ENCODE data around the gene GMIP.
"Not testable (repeated sequence)": the region's sequence is repeated elsewhere in the genome, so short reads cannot be mapped to it uniquely, and the experiment has no call there.

GMIP gene

GRCh38 chr19:19643158-19644053, at the start of gene GMIP:
Gene GMIP, minus strand, starts transcription at chr19:19643657. Its CDS starts 128 bp downstream, at chr19:19643529.
- DNase-seq, result peak in 1 of 2 experiments; percentile 11

GRCh38 chr19:19691683-19692082, 48.2 kb upstream of the GMIP start:
- DNase-seq, result no peak

- DNase-seq, result not testable (repeated sequence)
These were observed 45.6 kb upstream of the GMIP start for GRCh38 chr19:19689023-19689422.

DNA sequence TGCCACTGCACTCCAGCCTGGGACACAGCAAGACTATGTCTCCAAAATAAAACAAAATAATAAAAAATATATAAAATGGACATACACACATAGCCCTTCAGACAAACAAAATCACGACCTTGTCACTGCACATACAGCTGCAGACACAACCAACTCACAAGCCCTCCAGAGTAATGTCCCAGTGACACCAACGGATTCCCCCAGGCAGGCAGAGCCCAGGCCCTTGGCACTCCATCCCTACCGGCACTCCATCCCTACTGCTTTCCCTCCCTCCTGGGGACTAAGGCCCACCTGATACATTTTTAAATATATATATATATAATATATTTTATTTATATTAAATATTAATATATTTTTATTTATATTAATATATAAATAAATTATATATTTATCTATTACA, 43.6 kb upstream of the GMIP start:
- DNase-seq, result no peak

GRCh38 chr19:19686580-19686979, 43.1 kb upstream of the GMIP start:
- no peak for DNase-seq

- DNase-seq, result not testable (repeated sequence)
These were observed 42.7 kb upstream of the GMIP start for GRCh38 chr19:19686119-19686518.

- DNase-seq, result no peak
These were observed 36.0 kb upstream of the GMIP start for GRCh38 chr19:19679176-19680073.

DNA sequence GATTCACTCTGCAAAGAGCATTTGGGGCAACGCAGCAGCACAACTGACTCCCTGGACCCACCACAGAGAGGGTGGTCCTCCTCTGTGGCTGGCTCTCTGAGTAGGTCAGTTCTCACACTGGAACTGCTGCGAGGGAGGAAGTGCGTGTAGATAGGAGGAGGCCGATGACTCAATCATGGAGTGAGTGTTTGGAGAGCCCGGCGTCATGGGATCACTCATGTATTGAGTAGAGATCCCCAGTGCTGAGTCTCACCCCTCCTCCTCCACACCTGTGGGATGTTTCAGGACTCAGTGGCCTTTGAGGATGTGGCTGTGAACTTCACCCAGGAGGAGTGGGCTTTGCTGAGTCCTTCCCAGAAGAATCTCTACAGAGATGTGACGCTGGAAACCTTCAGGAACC, 34.1 kb upstream of the GMIP start:
- DNase-seq, result no peak

- no peak for DNase-seq
These were observed 30.9 kb upstream of the GMIP start for GRCh38 chr19:19674315-19674714.

GRCh38 chr19:19672816-19673215, 29.4 kb upstream of the GMIP start:
- no peak for DNase-seq

GRCh38 chr19:19670070-19670551, 26.7 kb upstream of the GMIP start:
- no peak for DNase-seq

DNA sequence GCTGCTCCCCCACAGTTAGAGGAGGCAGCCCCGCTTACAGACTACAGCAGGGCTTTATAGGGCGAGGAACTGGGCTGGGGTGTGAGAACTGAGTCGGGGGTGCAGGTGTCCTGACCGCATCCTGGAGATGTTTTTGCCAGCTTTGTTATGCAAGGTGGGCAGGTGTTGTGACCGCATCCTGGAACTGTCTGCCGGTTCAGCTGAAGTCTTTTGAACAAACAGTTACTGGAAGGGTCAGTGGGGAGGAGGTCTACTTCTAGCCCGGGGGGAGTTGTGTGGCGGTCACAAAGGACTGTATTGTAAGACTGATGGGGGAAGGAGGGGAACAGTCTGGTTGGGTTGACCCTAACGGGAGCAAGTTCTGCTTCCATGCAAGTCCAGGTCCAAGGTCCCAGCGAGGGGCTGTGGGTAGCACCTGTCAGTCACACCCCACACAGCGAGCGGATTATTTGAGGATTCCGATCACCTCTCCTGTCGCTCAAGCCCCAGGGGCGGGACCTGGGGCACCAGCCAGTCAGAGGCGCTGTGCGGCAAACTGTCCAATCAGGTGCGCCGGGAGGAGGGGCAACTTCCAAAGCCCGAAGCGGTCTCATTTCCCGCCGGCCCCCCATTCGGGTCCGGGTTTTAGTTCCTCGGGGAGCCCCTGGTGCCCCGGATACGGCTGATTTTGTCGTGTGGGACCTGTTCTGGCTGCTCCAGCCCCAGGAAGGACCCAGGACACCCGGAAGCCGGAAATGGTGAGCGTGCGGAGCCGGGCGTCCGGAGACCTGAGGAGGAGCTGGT, 25.0 kb upstream of the GMIP start, which contains the start of gene ZNF101:
Gene ZNF101 (plus strand): TSS at position 610 of the 783 bp plus-strand sequence. CDS start 125 bp downstream, at position 735.
- DNase-seq, result peak; percentile 55 to 76

DNA sequence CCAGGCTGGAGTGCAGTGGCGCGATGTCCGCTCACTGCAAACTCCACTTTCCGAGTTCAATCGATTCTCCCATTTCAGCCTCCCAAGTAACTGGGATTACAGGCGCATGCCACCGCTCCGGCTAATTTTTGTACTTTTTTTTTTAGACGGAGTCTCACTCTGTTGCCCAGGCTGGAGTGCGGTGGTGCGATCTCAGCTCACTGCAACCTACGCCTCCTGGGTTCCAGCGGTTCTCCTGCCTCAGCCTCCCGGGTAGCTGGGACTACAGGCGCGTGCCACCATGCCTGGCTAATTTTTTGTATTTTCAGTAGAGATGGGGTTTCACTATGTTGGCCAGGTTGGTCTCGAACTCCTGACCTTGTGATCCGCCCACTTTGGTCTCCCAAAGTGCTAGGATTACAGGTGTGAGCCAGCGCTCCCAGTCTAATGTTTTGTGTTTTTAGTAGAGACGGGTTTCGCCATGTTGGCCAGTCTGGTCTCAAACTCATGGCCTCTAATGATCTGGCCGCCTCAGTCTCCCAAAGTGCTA, 22.0 kb upstream of the GMIP start:
- not testable (repeated sequence) for DNase-seq

DNA sequence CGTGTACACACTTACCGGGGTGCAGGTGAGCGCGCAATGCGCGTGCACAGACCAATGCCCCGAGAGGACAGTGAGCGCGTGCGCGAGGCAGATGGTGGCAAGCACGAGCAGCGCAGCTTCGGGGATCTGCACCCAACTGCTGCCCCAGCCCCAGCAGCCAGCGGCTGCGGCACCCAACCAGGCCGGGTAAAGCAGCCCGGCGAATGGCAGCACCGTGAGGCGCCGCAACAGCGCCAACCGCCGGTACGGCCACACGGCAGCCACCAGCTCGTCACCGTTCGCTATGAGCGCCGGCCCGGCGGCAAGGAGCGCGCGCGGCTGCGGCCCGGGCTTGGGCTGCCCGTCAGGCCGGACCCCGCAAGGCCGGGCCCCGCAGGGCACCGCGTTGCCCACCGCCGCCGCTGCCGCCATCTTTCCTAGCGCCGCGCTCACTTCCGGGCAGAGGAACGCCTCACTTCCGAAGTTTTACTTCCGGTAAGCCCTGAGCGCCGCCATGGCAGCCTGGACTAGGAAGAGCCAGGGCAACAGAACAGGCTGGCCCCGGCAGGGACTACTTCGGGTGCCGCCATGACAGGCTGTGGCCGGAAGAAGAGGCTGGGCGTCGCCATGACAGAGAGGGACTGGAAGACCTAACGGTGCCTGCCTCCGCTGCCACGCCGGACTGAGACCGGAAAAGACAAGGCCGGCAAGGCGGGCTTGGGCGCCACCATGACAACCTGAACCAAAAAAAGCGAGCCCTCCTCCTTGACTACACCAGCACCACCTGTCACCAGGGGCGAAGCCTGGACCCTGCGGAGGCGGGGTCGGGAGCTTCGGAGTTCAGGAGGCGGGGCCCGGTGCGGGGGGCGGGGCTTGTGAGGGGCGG, 20.0 kb upstream of the GMIP start, which contains the start of gene ATP13A1:
Gene ATP13A1 (minus strand): TSS at position 421 of the 865 bp plus-strand sequence. CDS start 10 bp downstream, at position 411.
- DNase-seq, result peak; percentile 65 to 85

GRCh38 chr19:19662871-19663255, 19.4 kb upstream of the GMIP start:
- no peak for DNase-seq

DNA sequence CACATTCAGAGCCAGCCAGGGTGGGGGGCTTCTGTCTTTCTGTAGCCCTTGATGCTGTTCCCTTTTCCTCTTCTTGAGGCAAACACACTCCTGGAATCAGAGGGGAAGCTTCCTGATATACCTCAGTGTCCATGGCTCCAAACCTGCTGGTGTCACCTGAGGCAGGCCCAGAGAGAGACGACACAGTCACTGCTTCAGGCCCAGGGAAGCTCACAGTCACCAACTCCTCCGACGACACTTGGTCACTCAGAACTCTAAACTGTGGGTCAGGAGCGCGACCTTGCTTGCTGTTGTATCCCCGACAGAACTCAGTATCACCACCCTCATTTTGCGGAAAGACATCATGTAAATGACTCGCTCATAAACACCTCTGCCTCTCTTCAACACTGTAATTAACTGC, 18.9 kb upstream of the GMIP start:
- no peak for DNase-seq

DNA sequence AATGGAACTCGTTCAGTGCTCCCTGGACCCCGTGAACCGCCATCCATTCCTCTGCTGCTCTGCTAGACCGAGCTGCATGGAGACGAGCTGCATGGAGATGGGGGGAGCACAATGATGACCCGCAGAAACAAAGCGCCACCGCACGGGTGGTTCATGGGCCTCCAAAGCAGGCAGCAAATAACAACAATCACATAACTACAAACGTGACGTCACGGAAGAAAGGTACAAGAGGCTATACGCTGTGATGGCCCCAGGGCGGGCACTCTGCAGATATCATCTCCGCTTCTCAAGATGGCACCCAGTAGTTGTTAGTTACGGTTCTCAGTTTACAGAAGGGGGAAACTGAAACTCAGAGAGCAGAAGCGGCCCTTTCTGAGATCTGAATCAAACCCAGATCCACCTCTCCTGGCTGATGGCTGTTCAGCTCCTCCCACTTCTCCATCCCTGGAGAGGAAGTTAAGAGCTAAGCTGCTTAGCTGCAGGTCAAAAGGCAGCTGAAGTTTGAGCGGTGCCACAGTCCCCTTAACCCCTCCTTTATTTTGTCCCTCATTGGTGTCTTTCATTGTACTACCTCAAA, 18.3 kb upstream of the GMIP start:
- no peak for DNase-seq

- no peak for DNase-seq
These were observed 17.8 kb upstream of the GMIP start for GRCh38 chr19:19661141-19661674.

GRCh38 chr19:19659646-19660245, 16.3 kb upstream of the GMIP start:
- no peak for DNase-seq

GRCh38 chr19:19657397-19657783, 13.9 kb upstream of the GMIP start:
- DNase-seq, result no peak

Data from NCI-H187 (cell line).